Upper lobe of left lung (tissue), 4 donors: Measurements from ENCODE around the gene MAD1L1.

Experiments
- POLR2A ChIP-seq, 4 donors: fragments of 450-650 bp; IDR thresholded peaks; one replicate each; pipeline ENCODE4 v1.5.1; 2016 to 2017; ENCODE audit warnings: antibody characterized with exemption in 4 of 4, mild to moderate bottlenecking in 2 of 4
- POLR2AphosphoS5 ChIP-seq, 2 donors: sonication (generic); formaldehyde crosslinking; IDR thresholded peaks; one replicate each; pipeline ENCODE4 v1.5.1; 2017; ENCODE audit warnings: antibody characterized with exemption in 2 of 2
- TF ChIP-seq, protein P1 (sequence below), 6 experiments: fragments of 450-650 bp in 4 of 6; fragments of 200-600 bp in 2 of 6; sonication (generic) in 2 of 6; IDR thresholded peaks; one replicate each; pipeline ENCODE4 v1.5.1; 2016 to 2019; ENCODE audit warnings: antibody characterized with exemption in 6 of 6

DNA sequence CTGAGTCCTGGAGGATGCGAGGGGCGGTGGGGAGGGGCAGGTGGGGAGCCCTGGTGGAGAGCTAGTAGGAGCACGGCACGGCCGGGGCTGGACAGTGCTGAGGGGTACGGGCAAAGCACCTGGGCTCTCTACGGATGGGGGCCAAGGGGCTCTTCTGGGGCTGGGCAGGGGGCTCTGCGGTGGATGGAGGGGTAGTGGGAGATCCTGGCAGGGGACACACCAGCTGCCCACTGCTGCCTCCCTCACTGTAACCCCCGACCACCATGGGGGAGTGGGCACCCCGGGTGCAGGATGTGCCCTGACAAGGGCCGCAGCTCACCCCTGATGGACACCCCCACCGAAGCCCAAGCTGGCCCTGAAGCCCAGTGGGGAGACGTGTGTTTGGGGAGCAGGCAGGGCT lies 359.3 kb downstream of the MAD1L1 start:
- TF ChIP-seq, protein P1, sequence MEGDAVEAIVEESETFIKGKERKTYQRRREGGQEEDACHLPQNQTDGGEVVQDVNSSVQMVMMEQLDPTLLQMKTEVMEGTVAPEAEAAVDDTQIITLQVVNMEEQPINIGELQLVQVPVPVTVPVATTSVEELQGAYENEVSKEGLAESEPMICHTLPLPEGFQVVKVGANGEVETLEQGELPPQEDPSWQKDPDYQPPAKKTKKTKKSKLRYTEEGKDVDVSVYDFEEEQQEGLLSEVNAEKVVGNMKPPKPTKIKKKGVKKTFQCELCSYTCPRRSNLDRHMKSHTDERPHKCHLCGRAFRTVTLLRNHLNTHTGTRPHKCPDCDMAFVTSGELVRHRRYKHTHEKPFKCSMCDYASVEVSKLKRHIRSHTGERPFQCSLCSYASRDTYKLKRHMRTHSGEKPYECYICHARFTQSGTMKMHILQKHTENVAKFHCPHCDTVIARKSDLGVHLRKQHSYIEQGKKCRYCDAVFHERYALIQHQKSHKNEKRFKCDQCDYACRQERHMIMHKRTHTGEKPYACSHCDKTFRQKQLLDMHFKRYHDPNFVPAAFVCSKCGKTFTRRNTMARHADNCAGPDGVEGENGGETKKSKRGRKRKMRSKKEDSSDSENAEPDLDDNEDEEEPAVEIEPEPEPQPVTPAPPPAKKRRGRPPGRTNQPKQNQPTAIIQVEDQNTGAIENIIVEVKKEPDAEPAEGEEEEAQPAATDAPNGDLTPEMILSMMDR (IDR thresholded peaks at IDR 0.05), result no peak
- TF ChIP-seq POLR2A (IDR thresholded peaks at IDR 0.05), result no peak
- no peak for TF ChIP-seq POLR2AphosphoS5 (IDR thresholded peaks at IDR 0.05)
